H1 (cell line): ENCODE measurements around the gene RAD18. TPM values are rescaled to one million over a fixed set of nuclear protein-coding genes. Genes with fewer than 3 reads are reported as not detected.

Experiments used
- CTCF ChIA-PET: fragments of 300-600 bp; sonication (Branson Sonifier 250); formaldehyde crosslinking; loops from one replicate; lab custom pipeline; 2021; ENCODE audit not compliant: partially characterized antibody; lab: Charles Lee
- POLR2A ChIA-PET: fragments of 300-600 bp; sonication (Branson Sonifier 250); formaldehyde crosslinking; loops from one replicate; lab custom pipeline; 2021; ENCODE audit warnings: inconsistent platforms; ENCODE audit not compliant: partially characterized antibody; lab: Charles Lee
- DNase-seq, 2 experiments: peaks; one replicate each; pipeline versions ENCODE4 v3.0.0 to v3.0.0-alpha.2; 2010 to 2022; ENCODE audit warnings: low spot score in 2 of 2, low read depth in 1 of 2, mixed read lengths in 1 of 2
- FAIRE-seq: peaks from 2 replicates; lab custom pipeline; 2011; peaks lifted over from hg19 to GRCh38; lab: Jason Lieb, UNC
- H2AFZ ChIP-seq: 2 replicates; pipeline ENCODE4 v1.8.1; 2012; ENCODE audit warnings: low read length, inconsistent platforms
- H2AK5ac ChIP-seq: 2 replicates; pipeline ENCODE4 v1.6.1; 2013; ENCODE audit warnings: low read depth, low read length
- H2BK120ac ChIP-seq: replicated peaks from 2 replicates; pipeline ENCODE3; 2013; ENCODE audit warnings: low read depth, low read length, inconsistent platforms
- H2BK12ac ChIP-seq: 2 replicates; pipeline ENCODE4 v1.6.1; 2013; ENCODE audit warnings: low read depth, low read length
- H2BK15ac ChIP-seq: 2 replicates; pipeline ENCODE4 v1.6.1; 2013; ENCODE audit warnings: low read length
- H2BK20ac ChIP-seq: 2 replicates; pipeline ENCODE4 v1.6.1; 2013; ENCODE audit warnings: low read length
- H2BK5ac ChIP-seq: 2 replicates; pipeline ENCODE4 v1.6.1; 2013; ENCODE audit warnings: low read depth, low read length
- H3K14ac ChIP-seq: 2 replicates; pipeline ENCODE4 v1.6.1; 2013; ENCODE audit warnings: inconsistent platforms; ENCODE audit not compliant: insufficient read length
- H3K18ac ChIP-seq: 2 replicates; pipeline ENCODE4 v1.6.1; 2013; ENCODE audit warnings: low read length; ENCODE audit errors: extremely low read depth
- H3K23ac ChIP-seq: 2 replicates; pipeline ENCODE4 v1.6.1; 2013; ENCODE audit warnings: inconsistent platforms; ENCODE audit not compliant: insufficient read length
- H3K23me2 ChIP-seq: 2 replicates; pipeline ENCODE4 v1.6.1; 2013; ENCODE audit warnings: low read depth, low read length
- H3K27ac ChIP-seq: 2 replicates; pipeline ENCODE4 v1.6.1; 2011; ENCODE audit warnings: low read depth, low read length, inconsistent platforms
- H3K27me3 ChIP-seq, 4 experiments: replicated peaks in 1 of 4; 1 replicate in 1 of 4; 2 replicates in 3 of 4; pipeline versions ENCODE4 v1.6.1 to v1.8.1; 2011 to 2013; ENCODE audit warnings: low read length in 3 of 4, mild to moderate bottlenecking in 3 of 4, inconsistent platforms in 2 of 4, mixed read lengths in 2 of 4, moderate library complexity in 1 of 4; ENCODE audit not compliant: control insufficient read depth in 3 of 4, insufficient read depth in 3 of 4; ENCODE audit errors: extremely low read depth in 1 of 4
- H3K36me3 ChIP-seq, 4 experiments: 2 replicates each; pipeline versions ENCODE4 v1.6.1 to v1.8.1; 2011 to 2013; ENCODE audit warnings: mild to moderate bottlenecking in 4 of 4, low read length in 3 of 4, moderate library complexity in 2 of 4, control low read depth in 1 of 4, inconsistent platforms in 1 of 4; ENCODE audit not compliant: insufficient read depth in 4 of 4, control insufficient read depth in 2 of 4
- H3K4ac ChIP-seq: replicated peaks from 2 replicates; pipeline ENCODE3; 2013; ENCODE audit warnings: low read length, low read depth, mixed read lengths, inconsistent platforms; ENCODE audit not compliant: insufficient read length
- H3K4me1 ChIP-seq, 4 experiments: replicated peaks in 1 of 4; 1 replicate in 1 of 4; 2 replicates in 3 of 4; pipeline versions ENCODE4 v1.6.1 to v1.8.1; 2011 to 2013; ENCODE audit warnings: low read length in 3 of 4, inconsistent platforms in 2 of 4, mixed read lengths in 1 of 4; ENCODE audit not compliant: insufficient read depth in 4 of 4, control insufficient read depth in 3 of 4
- H3K4me2 ChIP-seq, 2 experiments: 2 replicates each; pipeline versions ENCODE4 v1.6.1 to v1.8.1; 2011 to 2013; ENCODE audit warnings: low read depth in 2 of 2, low read length in 2 of 2, control low read depth in 1 of 2, inconsistent platforms in 1 of 2, mild to moderate bottlenecking in 1 of 2; ENCODE audit not compliant: insufficient read depth in 1 of 2
- H3K4me3 ChIP-seq, 4 experiments: fragments of 200-600, 300-600 bp in 1 of 4; sonication (generic), shearing (Covaris generic), sonication (Bioruptor Twin) in 1 of 4; 2 replicates each; pipeline versions ENCODE4 v1.5.1 to v1.8.1; 2011 to 2016; ENCODE audit warnings: low read length in 4 of 4, low read depth in 3 of 4, control low read depth in 2 of 4, inconsistent platforms in 2 of 4, mild to moderate bottlenecking in 2 of 4, mixed read lengths in 1 of 4, moderate library complexity in 1 of 4; ENCODE audit not compliant: insufficient read depth in 2 of 4; ENCODE audit errors: extremely low read depth in 1 of 4
- H3K56ac ChIP-seq: replicated peaks from 2 replicates; pipeline ENCODE3; 2013; ENCODE audit warnings: low read depth, mild to moderate bottlenecking, mixed read lengths, low read length, inconsistent platforms; ENCODE audit not compliant: insufficient read length
- H3K79me1 ChIP-seq: 2 replicates; pipeline ENCODE4 v1.6.1; 2013; ENCODE audit warnings: low read depth, low read length, control low read depth
- H3K79me2 ChIP-seq, 2 experiments: 2 replicates each; pipeline versions ENCODE4 v1.6.1 to v1.8.1; 2012 to 2013; ENCODE audit warnings: low read length in 2 of 2, mild to moderate bottlenecking in 2 of 2, inconsistent platforms in 1 of 2; ENCODE audit not compliant: insufficient read depth in 2 of 2, control insufficient read depth in 1 of 2
- H3K9ac ChIP-seq, 4 experiments: replicated peaks in 1 of 4; 1 replicate in 1 of 4; 2 replicates in 3 of 4; pipeline versions ENCODE4 v1.6.1 to v1.8.1; 2011 to 2013; ENCODE audit warnings: low read depth in 3 of 4, low read length in 3 of 4, control low read depth in 2 of 4, mild to moderate bottlenecking in 2 of 4, moderate library complexity in 2 of 4, inconsistent platforms in 1 of 4; ENCODE audit errors: extremely low read depth in 1 of 4
- H3K9me3 ChIP-seq, 2 experiments: 2 replicates each; pipeline versions ENCODE4 v1.6.1 to v1.8.1; 2012 to 2013; ENCODE audit warnings: mild to moderate bottlenecking in 2 of 2, moderate library complexity in 2 of 2, control low read depth in 1 of 2, inconsistent platforms in 1 of 2, low read depth in 1 of 2, low read length in 1 of 2, mixed read lengths in 1 of 2; ENCODE audit not compliant: insufficient read depth in 2 of 2
- H4K20me1 ChIP-seq, 2 experiments: replicated peaks in 1 of 2; 2 replicates each; pipeline versions ENCODE3 to v1.8.1; 2011 to 2013; ENCODE audit warnings: inconsistent platforms in 2 of 2, low read length in 2 of 2, mild to moderate bottlenecking in 1 of 2; ENCODE audit not compliant: insufficient read depth in 2 of 2, control insufficient read depth in 1 of 2
- H4K5ac ChIP-seq: 2 replicates; pipeline ENCODE4 v1.6.1; 2013; ENCODE audit warnings: low read length, low read depth, mixed read lengths, inconsistent platforms; ENCODE audit not compliant: insufficient read length
- H4K8ac ChIP-seq: 2 replicates; pipeline ENCODE4 v1.8.0; 2013; ENCODE audit warnings: mild to moderate bottlenecking, moderate library complexity, low read length, inconsistent platforms; ENCODE audit not compliant: insufficient read depth; ENCODE audit errors: extremely low read depth
- H4K91ac ChIP-seq: replicated peaks from 2 replicates; pipeline ENCODE3; 2013; ENCODE audit warnings: low read length, mixed read lengths, inconsistent platforms; ENCODE audit not compliant: insufficient read length
- GTF2F1 ChIP-seq: IDR thresholded peaks from 2 replicates; pipeline ENCODE4 v1.6.1; 2012; ENCODE audit warnings: low read depth, low read length, improper control_type of control experiment, borderline replicate concordance
- whole genome bisulfite sequencing, 2 experiments: shearing (Covaris generic) in 1 of 2; methylation state at CpG; one replicate each; pipeline versions ENCODE4 v1.1.6 to v1.1.7; 2013 to 2015; ENCODE audit warnings: low lambda C conversion rate in 2 of 2, mixed read lengths in 2 of 2, inconsistent platforms in 1 of 2, low coverage in 1 of 2, missing lambda C conversion rate in 1 of 2; ENCODE audit not compliant: insufficient replicate concordance in 2 of 2, insufficient coverage in 1 of 2, insufficient read length in 1 of 2; ENCODE audit errors: extremely low coverage in 1 of 2, missing lambda C conversion rate in 1 of 2; 5-methylcytosine and 5-hydroxymethylcytosine counted together
- polyA plus RNA-seq, 7 experiments: library from polyadenylated mRNA; depleted of rRNA in 3 of 7; stranded (reverse) in 5 of 7; unstranded in 2 of 7; fragments of >200 nt in 5 of 7; fragments of 200-250 nt in 2 of 7; gene quantifications; 1 replicate in 5 of 7; 2 replicates in 1 of 7; 4 replicates in 1 of 7; pipeline versions ENCODE4 v1.2.1 to v1.2.3, GENCODE V29; 2011 to 2013; ENCODE audit warnings: missing spikeins in 2 of 7, mixed read lengths in 2 of 7
- total RNA-seq: library from RNA; stranded (reverse); fragmentation: NEBNext Ultra II Directional; extraction: Animal tissue kit (Norgen Biotek cat#: 25700); gene quantifications from 2 replicates; pipeline ENCODE4 v1.2.1, GENCODE V29; 2021

The RAD18 gene
- total and polyA plus RNA-seq, 2 of the 8 experiments (the other 6 are each of a cell fraction or from before 2014, with no cell fraction given), result 13.0 to 23.2 TPM

DNA sequence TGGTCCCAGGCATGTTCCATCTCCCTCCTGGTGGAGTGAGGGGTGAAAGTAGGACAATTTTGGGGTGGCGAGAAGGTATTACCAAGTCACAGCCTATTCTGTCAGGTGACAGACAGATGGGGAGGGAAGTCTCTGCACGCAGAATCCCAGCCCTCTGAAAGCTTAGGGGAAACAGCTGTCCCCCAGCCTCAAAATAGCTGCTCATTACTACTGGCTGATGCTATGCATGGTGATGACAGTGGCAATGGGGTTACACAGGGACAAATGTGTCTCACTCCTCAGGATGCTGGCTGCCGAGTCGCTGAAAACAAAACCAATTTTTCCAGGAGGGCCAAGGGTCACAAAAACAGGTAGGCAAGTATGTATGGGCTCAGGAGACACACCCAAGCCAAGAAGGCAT lies 125.0 kb downstream of the RAD18 start:
- H2BK20ac ChIP-seq, result no peak overlapping the region
- TF ChIP-seq GTF2F1, result no peak
- H2AFZ ChIP-seq, result no peak overlapping the region
- H4K8ac ChIP-seq, result no peak overlapping the region
- WGBS, 2 experiments, result 61% methylated on average over 4 of the region's 4 CpGs; no CpG with 5 or more reads in 1 of the 2 experiments
- no peaks in the 10 kb centered on the region; a peak in 1 of 7 replicates for H3K27me3 ChIP-seq
- H3K23me2 ChIP-seq, result no peaks in the 10 kb centered on the region
- H2BK12ac ChIP-seq, result no peak overlapping the region
- no peak overlapping the region for H3K9ac ChIP-seq
- H3K27ac ChIP-seq, result no peak overlapping the region
- H2BK15ac ChIP-seq, result no peak overlapping the region
- H4K20me1 ChIP-seq, result no peaks in the 10 kb centered on the region
- H3K4me2 ChIP-seq, result no peak overlapping the region
- H3K79me1 ChIP-seq, result no peaks in the 10 kb centered on the region
- H3K14ac ChIP-seq, result no peak overlapping the region
- DNase-seq, result no peak
- no peak overlapping the region for H3K4me3 ChIP-seq
- no peak overlapping the region for H3K4ac ChIP-seq
- H3K23ac ChIP-seq, result no peak overlapping the region
- H2AK5ac ChIP-seq, result no peak overlapping the region
- H3K36me3 ChIP-seq, result no peaks in the 10 kb centered on the region
- no peaks in the 10 kb centered on the region for H3K79me2 ChIP-seq
- no peak for FAIRE-seq
- no peak overlapping the region for H3K18ac ChIP-seq
- no peak overlapping the region for H2BK120ac ChIP-seq
- POLR2A ChIA-PET, result no interaction called here
- no peak overlapping the region for H4K5ac ChIP-seq
- CTCF ChIA-PET, result no interaction called here
- H3K4me1 ChIP-seq, result no peaks in the 10 kb centered on the region
- H3K56ac ChIP-seq, result no peak overlapping the region
- no peak overlapping the region for H2BK5ac ChIP-seq
- H3K9me3 ChIP-seq, result no peaks in the 10 kb centered on the region
- H4K91ac ChIP-seq, result no peak overlapping the region
